IMR-90 (cell line): ENCODE data around the gene TIMM8A. TPM values are rescaled to one million over a fixed set of nuclear protein-coding genes. Genes with fewer than 3 reads are reported as not detected.

Source experiments
- ATAC-seq: fragments of 200-7000 bp; cut with Tn5 transposase; 2 replicates; pipeline ENCODE4 v1.9.1; 2020; ENCODE audit warnings: low read depth, mild to moderate bottlenecking, moderate library complexity
- BruUV-seq: library from RNA; stranded (reverse); fragments of 400-500 nt; replicated peaks from 2 replicates; lab custom pipeline; 2021; lab: Mats Ljungman, UMichigan
- CTCF ChIA-PET: fragments of 300-600 bp; formaldehyde crosslinking; extraction: SDS; loops from one replicate; lab custom pipeline; 2021; ENCODE audit warnings: antibody characterized with exemption; lab: Yijun Ruan, JAX
- POLR2A ChIA-PET: fragments of 300-600 bp; sonication (Branson Sonifier 250); formaldehyde crosslinking; loops from one replicate; lab custom pipeline; 2022; ENCODE audit warnings: antibody characterized with exemption; ENCODE audit not compliant: unreplicated experiment; lab: Charles Lee
- DNase-seq: peaks from one replicate; pipeline ENCODE4 v3.0.0; 2013
- H2AFZ ChIP-seq: replicated peaks from 2 replicates; pipeline ENCODE3; 2013; ENCODE audit warnings: low read length, mild to moderate bottlenecking; ENCODE audit not compliant: poor library complexity
- H2AK5ac ChIP-seq: 2 replicates; pipeline ENCODE4 v1.6.1; 2013; ENCODE audit warnings: low read depth, low read length, inconsistent platforms
- H2AK9ac ChIP-seq: replicated peaks from 2 replicates; pipeline ENCODE3; 2013; ENCODE audit warnings: mild to moderate bottlenecking, low read depth, low read length, moderate library complexity; ENCODE audit not compliant: poor library complexity
- H2BK120ac ChIP-seq: 2 replicates; pipeline ENCODE4 v1.6.1; 2013; ENCODE audit warnings: low read depth, low read length, inconsistent platforms
- H2BK15ac ChIP-seq: 3 replicates; pipeline ENCODE4 v1.6.1; 2013; ENCODE audit warnings: low read depth, low read length, inconsistent platforms
- H2BK20ac ChIP-seq: 2 replicates; pipeline ENCODE4 v1.6.1; 2013; ENCODE audit warnings: low read depth, mild to moderate bottlenecking, inconsistent platforms, low read length, moderate library complexity
- H2BK5ac ChIP-seq: 2 replicates; pipeline ENCODE4 v1.6.1; 2013; ENCODE audit warnings: mild to moderate bottlenecking, low read depth, low read length, inconsistent platforms; ENCODE audit not compliant: poor library complexity, severe bottlenecking
- H3K14ac ChIP-seq: replicated peaks from 2 replicates; pipeline ENCODE4 v1.6.1; 2013; ENCODE audit warnings: low read depth, low read length, inconsistent platforms
- H3K18ac ChIP-seq: 2 replicates; pipeline ENCODE4 v1.6.1; 2013; ENCODE audit warnings: low read depth, low read length, control low read depth
- H3K23ac ChIP-seq: 2 replicates; pipeline ENCODE4 v1.6.1; 2013; ENCODE audit warnings: low read depth, low read length, inconsistent platforms
- H3K27ac ChIP-seq: 2 replicates; pipeline ENCODE4 v1.5.1; 2013; ENCODE audit warnings: mild to moderate bottlenecking, control low read depth, low read length; ENCODE audit not compliant: insufficient read depth
- H3K27me3 ChIP-seq: 2 replicates; pipeline ENCODE4 v1.6.1; 2013; ENCODE audit warnings: low read length; ENCODE audit not compliant: control insufficient read depth, insufficient read depth
- H3K36me3 ChIP-seq: 2 replicates; pipeline ENCODE4 v1.6.1; 2013; ENCODE audit warnings: low read length, mixed read lengths; ENCODE audit not compliant: control insufficient read depth, insufficient read depth
- H3K4ac ChIP-seq: 2 replicates; pipeline ENCODE4 v1.6.1; 2013; ENCODE audit warnings: low read depth, low read length, inconsistent platforms
- H3K4me1 ChIP-seq: 2 replicates; pipeline ENCODE4 v1.6.1; 2013; ENCODE audit warnings: low read length, mixed read lengths; ENCODE audit not compliant: control insufficient read depth, insufficient read depth
- H3K4me2 ChIP-seq: 2 replicates; pipeline ENCODE4 v1.6.1; 2013; ENCODE audit warnings: low read depth, mild to moderate bottlenecking, control low read depth, low read length, moderate library complexity
- H3K4me3 ChIP-seq: 2 replicates; pipeline ENCODE4 v1.5.1; 2013; ENCODE audit warnings: low read depth, mild to moderate bottlenecking, control low read depth, low read length, moderate library complexity; ENCODE audit not compliant: insufficient read depth
- H3K56ac ChIP-seq: 2 replicates; pipeline ENCODE4 v1.6.1; 2013; ENCODE audit warnings: low read length, inconsistent platforms; ENCODE audit not compliant: insufficient read depth; ENCODE audit errors: extremely low read depth
- H3K79me1 ChIP-seq, 2 experiments: 2 replicates each; pipeline ENCODE4 v1.6.1; 2013; ENCODE audit warnings: low read length in 2 of 2, inconsistent platforms in 1 of 2, low read depth in 1 of 2
- H3K9ac ChIP-seq: 2 replicates; pipeline ENCODE4 v1.6.1; 2013; ENCODE audit warnings: low read depth, low read length, control low read depth
- H3K9me1 ChIP-seq: 2 replicates; pipeline ENCODE4 v1.6.1; 2013; ENCODE audit warnings: low read length, inconsistent platforms; ENCODE audit not compliant: insufficient read depth
- H3K9me3 ChIP-seq: 2 replicates; pipeline ENCODE4 v1.6.1; 2013; ENCODE audit warnings: low read length; ENCODE audit not compliant: control insufficient read depth, insufficient read depth
- H4K20me1 ChIP-seq: 2 replicates; pipeline ENCODE4 v1.6.1; 2013; ENCODE audit warnings: low read length, inconsistent platforms; ENCODE audit not compliant: insufficient read depth
- H4K5ac ChIP-seq: 2 replicates; pipeline ENCODE4 v1.6.1; 2013; ENCODE audit warnings: mild to moderate bottlenecking, low read depth, low read length, control low read depth
- H4K8ac ChIP-seq, 2 experiments: 2 replicates each; pipeline ENCODE4 v1.6.1; 2013; ENCODE audit warnings: low read depth in 2 of 2, low read length in 2 of 2, control low read depth in 1 of 2, inconsistent platforms in 1 of 2
- H4K91ac ChIP-seq: 2 replicates; pipeline ENCODE4 v1.6.1; 2013; ENCODE audit warnings: low read depth, low read length, inconsistent platforms; ENCODE audit not compliant: insufficient read depth
- BHLHE40 ChIP-seq: fragments of 150-350 bp; IDR thresholded peaks from 2 replicates; pipeline ENCODE4 v1.6.1; 2016; ENCODE audit warnings: mild to moderate bottlenecking, low read depth, low read length
- CEBPB ChIP-seq: IDR thresholded peaks from 2 replicates; pipeline ENCODE4 v1.6.1; 2012; ENCODE audit warnings: low read depth, low read length, improper control_type of control experiment
- MXI1 ChIP-seq: IDR thresholded peaks from 2 replicates; pipeline ENCODE4 v1.6.1; 2012; ENCODE audit warnings: low read depth, mild to moderate bottlenecking, low read length, moderate library complexity, borderline replicate concordance
- POLR2A ChIP-seq: IDR thresholded peaks from 2 replicates; pipeline ENCODE4 v1.6.1; 2012; ENCODE audit warnings: mild to moderate bottlenecking, low read depth, low read length
- RAD21 ChIP-seq: IDR thresholded peaks from 2 replicates; pipeline ENCODE4 v1.6.1; 2012; ENCODE audit warnings: low read length, improper control_type of control experiment
- RCOR1 ChIP-seq: IDR thresholded peaks from 2 replicates; pipeline ENCODE4 v1.6.1; 2012; ENCODE audit warnings: mild to moderate bottlenecking, low read length, improper control_type of control experiment; ENCODE audit not compliant: insufficient replicate concordance
- RFX5 ChIP-seq: IDR thresholded peaks from 2 replicates; pipeline ENCODE4 v1.8.0; 2012; ENCODE audit warnings: low read depth, mild to moderate bottlenecking, low read length, moderate library complexity
- SMC3 ChIP-seq: fragments of 150-350 bp; IDR thresholded peaks from 2 replicates; pipeline ENCODE4 v1.6.1; 2016; ENCODE audit warnings: low read depth, mild to moderate bottlenecking, antibody characterized with exemption, low read length, moderate library complexity
- USF2 ChIP-seq: fragments of 150-350 bp; IDR thresholded peaks from 2 replicates; pipeline ENCODE4 v1.6.1; 2017; ENCODE audit warnings: mild to moderate bottlenecking, antibody characterized with exemption, low read length, low read depth
- WGBS, 2 experiments: methylation state at CpG; one replicate each; pipeline versions ENCODE4 v1.1.5 to v1.1.7; 2013; ENCODE audit warnings: missing lambda C conversion rate in 2 of 2; ENCODE audit not compliant: insufficient read length in 1 of 2; ENCODE audit errors: extremely low coverage in 2 of 2; 5-methylcytosine and 5-hydroxymethylcytosine counted together
- dilution Hi-C: fragments of 300-500 bp; cut with HindIII; formaldehyde crosslinking; loops from one replicate; pipeline ENCODE4 v1.14.3; 2018; ENCODE audit warnings: low sequenced_read_pairs; ENCODE audit not compliant: unreplicated experiment
- in situ Hi-C: fragments of 300-500 bp; cut with MboI; formaldehyde crosslinking; loops from 3 replicates; pipeline ENCODE4 v1.14.3; 2019; ENCODE audit warnings: low sequenced_read_pairs, inconsistent platforms, mixed read lengths
- intact Hi-C: fragments of 100-400 bp; cut with micrococcal nuclease; formaldehyde crosslinking; loops from 2 replicates; pipeline ENCODE4 v1.10.0; 2022
- polyA plus RNA-seq, 3 experiments: library from polyadenylated mRNA; depleted of rRNA; stranded (reverse); fragments of >200 nt; gene quantifications; 2 replicates each; pipeline ENCODE4 v1.2.3, GENCODE V29; 2012; ENCODE audit warnings: low replicate concordance in 1 of 3
- total RNA-seq: library from RNA; depleted of rRNA; stranded (reverse); fragments of >200 nt; gene quantifications from 2 replicates; pipeline ENCODE4 v1.2.3, GENCODE V29; 2012
- TF ChIP-seq, protein P1 (sequence below): fragments of 150-350 bp; IDR thresholded peaks from 2 replicates; pipeline ENCODE4 v1.6.1; 2016; ENCODE audit warnings: low read depth, mild to moderate bottlenecking, low read length, moderate library complexity, borderline replicate concordance

TIMM8A gene
- total and polyA plus RNA-seq, 2 of the 4 experiments (the other 2 are of a cell fraction) = 2.2 to 11.6 TPM

- dilution Hi-C loops = no loop called here
- H4K20me1 ChIP-seq = no peaks in the 10 kb centered on the region
- H3K4ac ChIP-seq = no peak overlapping the region
- H3K9me1 ChIP-seq = peaks cover 4% of the 10 kb centered on the region
- BruUV-seq = no TSS peak
- no peak overlapping the region for H3K14ac ChIP-seq
- H3K18ac ChIP-seq = no peak overlapping the region
- peaks cover 16% of the 10 kb centered on the region; the same call in 1 of the 2 replicates for H3K27me3 ChIP-seq
- 53% methylated on average over 2 of the region's 6 CpGs; no CpG with 5 or more reads in 1 of the 2 experiments for WGBS, 2 experiments
- no peaks in the 10 kb centered on the region for H3K9me3 ChIP-seq
- H2AK9ac ChIP-seq = no peak overlapping the region
- no peak overlapping the region for H2AK5ac ChIP-seq
- no peak overlapping the region for H3K4me2 ChIP-seq
- H3K9ac ChIP-seq = no peak overlapping the region
- TF ChIP-seq CEBPB (no peak), RFX5 (no peak), RAD21 (no peak), MXI1 (no peak), POLR2A (no peak), RCOR1 (no peak), BHLHE40 (no peak), SMC3 (no peak), USF2 (no peak)
- TF ChIP-seq, protein P1, sequence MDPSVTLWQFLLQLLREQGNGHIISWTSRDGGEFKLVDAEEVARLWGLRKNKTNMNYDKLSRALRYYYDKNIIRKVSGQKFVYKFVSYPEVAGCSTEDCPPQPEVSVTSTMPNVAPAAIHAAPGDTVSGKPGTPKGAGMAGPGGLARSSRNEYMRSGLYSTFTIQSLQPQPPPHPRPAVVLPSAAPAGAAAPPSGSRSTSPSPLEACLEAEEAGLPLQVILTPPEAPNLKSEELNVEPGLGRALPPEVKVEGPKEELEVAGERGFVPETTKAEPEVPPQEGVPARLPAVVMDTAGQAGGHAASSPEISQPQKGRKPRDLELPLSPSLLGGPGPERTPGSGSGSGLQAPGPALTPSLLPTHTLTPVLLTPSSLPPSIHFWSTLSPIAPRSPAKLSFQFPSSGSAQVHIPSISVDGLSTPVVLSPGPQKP = no peak
- CTCF ChIA-PET = no interaction called here
- no peak overlapping the region for H3K23ac ChIP-seq
- no peak overlapping the region for H4K91ac ChIP-seq
- in situ Hi-C loops = no loop called here
- POLR2A ChIA-PET = no interaction called here
- no peaks in the 10 kb centered on the region; the same call in 1 of the 2 replicates for H3K36me3 ChIP-seq
- H4K8ac ChIP-seq = no peak overlapping the region
- no peak overlapping the region for H2BK5ac ChIP-seq
- no peak overlapping the region for H3K56ac ChIP-seq
- intact Hi-C loops = no loop called here
- no peak overlapping the region for H3K4me3 ChIP-seq
- no peak for DNase-seq
- H4K5ac ChIP-seq = no peak overlapping the region
- no peaks in the 10 kb centered on the region for H3K4me1 ChIP-seq
- H2BK120ac ChIP-seq = no peak overlapping the region
- H2BK20ac ChIP-seq = no peak overlapping the region
- no peak for ATAC-seq
- peaks cover 0 to 7% of the 10 kb centered on the region in 2 experiments; a peak in 2 of 4 replicates for H3K79me1 ChIP-seq
- no peak overlapping the region for H2BK15ac ChIP-seq
- no peak overlapping the region for H3K27ac ChIP-seq
- H2AFZ ChIP-seq = no peak overlapping the region
Measured at GRCh38 chrX:101386542-101386885, 38.0 kb upstream of the TIMM8A start.
